B cell (primary cell): ENCODE measurements around the gene RPTOR.

Experiments used
- EZH2 ChIP-seq: IDR thresholded peaks from 2 replicates; pipeline ENCODE4 v1.6.1; 2012; ENCODE audit warnings: borderline replicate concordance, low read depth, mild to moderate bottlenecking, moderate library complexity, low read length; ENCODE audit not compliant: insufficient read depth, poor library complexity, severe bottlenecking
- TF ChIP-seq, protein P1 (sequence below): fragments of 200-600 bp; IDR thresholded peaks from one replicate; pipeline ENCODE4 v1.8.0; 2022; ENCODE audit warnings: antibody characterized with exemption, mild to moderate bottlenecking

- TF ChIP-seq, protein P1, sequence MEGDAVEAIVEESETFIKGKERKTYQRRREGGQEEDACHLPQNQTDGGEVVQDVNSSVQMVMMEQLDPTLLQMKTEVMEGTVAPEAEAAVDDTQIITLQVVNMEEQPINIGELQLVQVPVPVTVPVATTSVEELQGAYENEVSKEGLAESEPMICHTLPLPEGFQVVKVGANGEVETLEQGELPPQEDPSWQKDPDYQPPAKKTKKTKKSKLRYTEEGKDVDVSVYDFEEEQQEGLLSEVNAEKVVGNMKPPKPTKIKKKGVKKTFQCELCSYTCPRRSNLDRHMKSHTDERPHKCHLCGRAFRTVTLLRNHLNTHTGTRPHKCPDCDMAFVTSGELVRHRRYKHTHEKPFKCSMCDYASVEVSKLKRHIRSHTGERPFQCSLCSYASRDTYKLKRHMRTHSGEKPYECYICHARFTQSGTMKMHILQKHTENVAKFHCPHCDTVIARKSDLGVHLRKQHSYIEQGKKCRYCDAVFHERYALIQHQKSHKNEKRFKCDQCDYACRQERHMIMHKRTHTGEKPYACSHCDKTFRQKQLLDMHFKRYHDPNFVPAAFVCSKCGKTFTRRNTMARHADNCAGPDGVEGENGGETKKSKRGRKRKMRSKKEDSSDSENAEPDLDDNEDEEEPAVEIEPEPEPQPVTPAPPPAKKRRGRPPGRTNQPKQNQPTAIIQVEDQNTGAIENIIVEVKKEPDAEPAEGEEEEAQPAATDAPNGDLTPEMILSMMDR = no peak
- no peak for TF ChIP-seq EZH2
Measured at GRCh38 chr17:80770881-80771611, 226.4 kb downstream of the RPTOR start.
